A673 (cell line): ENCODE results near the gene CDHR2.

Source experiments
- EZH2 ChIP-seq: fragments of 200-600 bp; sonication (generic); IDR thresholded peaks from 2 replicates; pipeline ENCODE4 v1.6.1; 2017; ENCODE audit warnings: borderline replicate concordance, low read depth, mild to moderate bottlenecking, mixed read lengths, antibody characterized with exemption, low read length; ENCODE audit not compliant: poor library complexity, severe bottlenecking
- TF ChIP-seq, protein P1 (sequence below): fragments of 300-800, 200-600 bp; sonication (generic); conservative IDR thresholded peaks from 2 replicates; pipeline ENCODE4 v1.5.1; 2017; ENCODE audit warnings: low read depth, mild to moderate bottlenecking, antibody characterized with exemption, low read length, moderate library complexity, mixed read lengths

- no peak for TF ChIP-seq EZH2
- TF ChIP-seq, protein P1, sequence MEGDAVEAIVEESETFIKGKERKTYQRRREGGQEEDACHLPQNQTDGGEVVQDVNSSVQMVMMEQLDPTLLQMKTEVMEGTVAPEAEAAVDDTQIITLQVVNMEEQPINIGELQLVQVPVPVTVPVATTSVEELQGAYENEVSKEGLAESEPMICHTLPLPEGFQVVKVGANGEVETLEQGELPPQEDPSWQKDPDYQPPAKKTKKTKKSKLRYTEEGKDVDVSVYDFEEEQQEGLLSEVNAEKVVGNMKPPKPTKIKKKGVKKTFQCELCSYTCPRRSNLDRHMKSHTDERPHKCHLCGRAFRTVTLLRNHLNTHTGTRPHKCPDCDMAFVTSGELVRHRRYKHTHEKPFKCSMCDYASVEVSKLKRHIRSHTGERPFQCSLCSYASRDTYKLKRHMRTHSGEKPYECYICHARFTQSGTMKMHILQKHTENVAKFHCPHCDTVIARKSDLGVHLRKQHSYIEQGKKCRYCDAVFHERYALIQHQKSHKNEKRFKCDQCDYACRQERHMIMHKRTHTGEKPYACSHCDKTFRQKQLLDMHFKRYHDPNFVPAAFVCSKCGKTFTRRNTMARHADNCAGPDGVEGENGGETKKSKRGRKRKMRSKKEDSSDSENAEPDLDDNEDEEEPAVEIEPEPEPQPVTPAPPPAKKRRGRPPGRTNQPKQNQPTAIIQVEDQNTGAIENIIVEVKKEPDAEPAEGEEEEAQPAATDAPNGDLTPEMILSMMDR = peak; percentile 42
Measured at GRCh38 chr5:176578391-176578808, 29.3 kb downstream of the CDHR2 start.
